Measurements from ENCODE around the gene GUCD1. TPM values are rescaled to one million over a fixed set of nuclear protein-coding genes. Genes with fewer than 3 reads are reported as not detected.

The GUCD1 gene
- total and polyA plus RNA-seq, 2 of the 8 experiments (the other 6 are each of a cell fraction or from before 2014, with no cell fraction given): 85.2 to 128 TPM

DNA sequence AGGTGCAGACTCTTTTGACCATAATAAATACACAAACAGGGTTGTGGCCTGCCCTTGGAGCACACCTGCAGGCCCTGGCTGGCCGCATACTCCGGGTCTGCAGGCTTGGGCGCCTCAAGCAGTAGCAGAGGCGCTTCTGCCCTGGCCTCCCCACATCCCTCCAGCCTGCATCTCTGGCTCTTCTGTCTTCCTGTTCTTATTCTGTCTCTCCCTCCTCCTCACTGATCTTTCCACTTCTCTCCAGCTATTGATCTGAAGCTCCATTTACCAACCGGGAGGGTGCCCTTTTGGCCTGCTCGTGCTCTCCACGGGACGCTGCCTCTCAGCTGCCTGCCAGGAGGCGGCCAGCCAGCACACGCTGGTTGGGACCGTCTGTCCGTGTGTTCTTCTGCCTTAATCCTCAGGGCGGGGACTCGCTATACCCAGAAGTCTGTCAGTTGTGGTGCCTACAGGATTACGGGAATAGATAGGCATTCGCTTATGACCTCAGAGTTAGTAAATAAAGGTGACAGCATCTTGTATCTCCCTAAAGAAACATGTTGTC is 54.6 kb downstream of the GUCD1 start:
- Histone ChIP-seq H3K9me3 (ENCODE audit: insufficient read depth in 2 of 2, low read depth in 1 of 2, low read length in 1 of 2) (peaks cover 0 to 5% of the 10 kb centered on the region in 2 experiments; a peak in 2 of 4 replicates), H3K79me1 (ENCODE audit: low read depth, low read length) (no peaks in the 10 kb centered on the region), H3K36me3 (ENCODE audit: control insufficient read depth in 2 of 4, insufficient read depth in 4 of 4, low read length in 3 of 4) (peaks cover 0 to under 1% (median 0%) of the 10 kb centered on the region in 4 experiments; a peak in 1 of 8 replicates), H2BK5ac (ENCODE audit: low read depth, low read length) (no peak overlapping the region), H4K8ac (ENCODE audit: extremely low read depth, insufficient read depth, low read length) (no peak overlapping the region), H3K4me2 (ENCODE audit: insufficient read depth in 1 of 2, low read depth in 2 of 2, low read length in 2 of 2) (no peak overlapping the region), H4K91ac (replicated peaks; ENCODE audit: insufficient read length, low read length) (no peak overlapping the region), H2BK15ac (ENCODE audit: low read length) (no peak overlapping the region), H3K23me2 (ENCODE audit: low read depth, low read length) (no peaks in the 10 kb centered on the region; the same call in 1 of the 2 replicates), H3K27ac (ENCODE audit: low read depth, low read length) (no peak overlapping the region), H2BK20ac (ENCODE audit: low read length) (no peak overlapping the region), H3K23ac (ENCODE audit: insufficient read length) (no peak overlapping the region), H3K79me2 (ENCODE audit: control insufficient read depth in 1 of 2, insufficient read depth in 2 of 2, low read length in 2 of 2) (no peaks in the 10 kb centered on the region), H3K27me3 (replicated peaks in 1 of 4; ENCODE audit: control insufficient read depth in 3 of 4, extremely low read depth in 1 of 4, insufficient read depth in 3 of 4, low read length in 3 of 4) (peaks cover 6 to 15% (median 10%) of the 10 kb centered on the region in 4 experiments), H3K14ac (ENCODE audit: insufficient read length) (no peak overlapping the region), H3K9ac (replicated peaks in 1 of 4; ENCODE audit: extremely low read depth in 1 of 4, low read depth in 3 of 4, low read length in 3 of 4) (no peak overlapping the region; a peak in 1 of 7 replicates), H4K5ac (ENCODE audit: insufficient read length, low read depth, low read length) (no peak overlapping the region), H3K4ac (replicated peaks; ENCODE audit: insufficient read length, low read depth, low read length) (no peak overlapping the region), H3K4me1 (replicated peaks in 1 of 4; ENCODE audit: control insufficient read depth in 3 of 4, insufficient read depth in 4 of 4, low read length in 3 of 4) (peaks cover 0 to 4% (median 2%) of the 10 kb centered on the region in 4 experiments; a peak in 2 of 7 replicates), H4K20me1 (replicated peaks in 1 of 2; ENCODE audit: control insufficient read depth in 1 of 2, insufficient read depth in 2 of 2, low read length in 2 of 2) (no peaks in the 10 kb centered on the region), H2AFZ (ENCODE audit: low read length) (no peak overlapping the region), H3K4me3 (ENCODE audit: extremely low read depth in 1 of 4, insufficient read depth in 2 of 4, low read depth in 3 of 4, low read length in 4 of 4) (no peak overlapping the region), H2BK12ac (ENCODE audit: low read depth, low read length) (no peak overlapping the region), H3K18ac (ENCODE audit: extremely low read depth, low read length) (no peak overlapping the region; the same call in 1 of the 2 replicates), H2AK5ac (ENCODE audit: low read depth, low read length) (no peak overlapping the region), H2BK120ac (replicated peaks; ENCODE audit: low read depth, low read length) (no peak overlapping the region), H3K56ac (replicated peaks; ENCODE audit: insufficient read length, low read depth, low read length) (no peak overlapping the region)
- TF ChIP-seq CHD1 (IDR thresholded peaks at IDR 0.05; ENCODE audit: low read depth, low read length): no peak
- TF ChIP-seq CTBP2 (IDR thresholded peaks at IDR 0.05; ENCODE audit: borderline replicate concordance, insufficient read depth, insufficient read length, low read length): no peak
- TF ChIP-seq, protein P1, sequence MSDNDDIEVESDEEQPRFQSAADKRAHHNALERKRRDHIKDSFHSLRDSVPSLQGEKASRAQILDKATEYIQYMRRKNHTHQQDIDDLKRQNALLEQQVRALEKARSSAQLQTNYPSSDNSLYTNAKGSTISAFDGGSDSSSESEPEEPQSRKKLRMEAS (IDR thresholded peaks at IDR 0.05): 0 out of 2 replicates have a peak, but pooled peaks have one; percentile 28
- no peak for TF ChIP-seq FOSL1 (IDR thresholded peaks at IDR 0.05; ENCODE audit: insufficient read depth, low read depth, low read length)
- ChIA-PET POLR2A (ENCODE audit: partially characterized antibody) (interaction anchor here (0.6 kb wide), 1 partner anchor 10 kb away, joined by 3 read pairs; no protein-coding TSS in a partner anchor), CTCF (ENCODE audit: partially characterized antibody) (interaction anchor here (1.3 to 15.1 kb wide), 5 partner anchors 14 to 80 kb away, joined by 3 to 201 read pairs (median 8); partner anchors contain the start of gene ADORA2A)
- WGBS, 2 experiments (ENCODE audit: extremely low coverage in 1 of 2, insufficient coverage in 1 of 2, insufficient read length in 1 of 2, insufficient replicate concordance in 2 of 2, low coverage in 1 of 2, low lambda C conversion rate in 2 of 2, missing lambda C conversion rate in 1 of 2): 84% methylated on average over 16 of the region's 16 CpGs; no CpG with 5 or more reads in 1 of the 2 experiments
- FAIRE-seq: no peak
- DNase-seq (ENCODE audit: low read depth in 1 of 2, low spot score in 2 of 2): no peak
